GM10847 (cell line): ENCODE measurements around the gene CAPN13.

Experiments
- POLR2A ChIP-seq: IDR thresholded peaks from 2 replicates; pipeline ENCODE4 v1.6.1; 2011; ENCODE audit not compliant: insufficient read length; ENCODE audit errors: extremely low read depth

CAPN13 gene

DNA sequence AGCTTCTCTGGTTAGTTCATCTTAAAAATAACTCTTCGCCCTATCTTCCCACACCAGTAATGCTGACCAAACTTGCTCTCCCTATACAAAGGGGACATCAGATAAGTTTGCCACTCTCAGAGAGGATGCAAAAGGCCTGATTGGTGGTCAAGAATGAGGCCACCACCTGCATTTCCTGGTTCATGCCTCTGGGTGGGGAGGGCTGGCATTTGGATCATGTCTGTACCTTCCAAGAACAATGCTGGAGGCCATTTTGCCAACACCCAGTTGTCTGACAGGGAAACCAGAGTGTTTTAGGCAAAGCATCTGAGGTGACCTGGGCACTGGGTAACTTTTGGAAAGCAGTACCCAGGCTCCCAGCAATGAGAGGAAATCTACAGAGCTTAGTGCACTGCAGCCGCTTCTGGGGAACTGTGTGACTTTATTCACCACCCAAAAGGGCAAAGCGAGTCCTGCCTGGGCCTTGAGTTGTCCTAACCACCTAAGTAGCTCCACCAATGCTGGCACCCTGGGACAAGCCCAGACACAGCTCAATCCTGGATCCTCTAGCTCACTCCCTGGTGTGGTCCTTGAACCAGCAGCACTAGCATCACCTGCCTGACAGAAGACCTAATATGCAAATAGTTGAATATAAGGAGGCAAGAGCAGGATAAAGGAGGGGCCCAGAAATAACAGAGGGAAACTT lies 35.1 kb downstream of the CAPN13 start:
- no peak for TF ChIP-seq POLR2A

DNA sequence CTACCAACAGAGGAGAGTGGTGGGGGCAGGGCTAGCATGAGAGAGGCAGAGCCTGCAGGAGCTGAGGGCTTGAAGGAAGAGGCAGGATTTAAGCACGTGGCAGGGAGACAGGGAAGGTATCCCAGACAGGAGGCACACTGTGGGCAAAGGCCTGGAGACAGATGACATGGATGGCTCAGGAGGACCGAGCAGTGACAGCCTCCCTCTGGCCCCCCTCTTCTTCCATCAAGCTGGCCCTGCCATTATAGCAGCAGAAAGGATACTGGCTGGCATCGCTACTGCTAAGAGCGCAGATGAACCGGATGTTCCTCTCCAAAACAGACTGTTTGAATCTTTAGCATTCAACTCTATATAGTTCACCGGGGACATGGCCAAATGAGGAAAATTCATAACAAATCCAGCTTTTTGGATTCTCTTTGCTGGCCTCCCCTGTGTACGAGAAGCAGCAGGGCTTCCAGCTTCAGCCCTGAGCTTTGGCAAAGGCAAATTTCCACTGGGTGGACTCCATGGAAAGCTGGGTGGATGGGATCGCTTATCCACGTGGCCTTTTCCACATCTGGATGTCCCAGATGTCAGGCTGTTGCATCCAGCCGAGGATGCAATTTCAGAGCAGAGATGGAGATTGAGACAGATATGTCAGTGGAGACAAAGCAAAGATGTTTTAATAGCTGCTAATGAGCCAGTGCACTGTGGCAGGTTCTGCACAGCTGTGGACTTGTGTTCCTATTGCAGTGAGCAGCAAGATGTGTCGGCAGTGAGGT lies 36.2 kb downstream of the CAPN13 start:
- no peak for TF ChIP-seq POLR2A

DNA sequence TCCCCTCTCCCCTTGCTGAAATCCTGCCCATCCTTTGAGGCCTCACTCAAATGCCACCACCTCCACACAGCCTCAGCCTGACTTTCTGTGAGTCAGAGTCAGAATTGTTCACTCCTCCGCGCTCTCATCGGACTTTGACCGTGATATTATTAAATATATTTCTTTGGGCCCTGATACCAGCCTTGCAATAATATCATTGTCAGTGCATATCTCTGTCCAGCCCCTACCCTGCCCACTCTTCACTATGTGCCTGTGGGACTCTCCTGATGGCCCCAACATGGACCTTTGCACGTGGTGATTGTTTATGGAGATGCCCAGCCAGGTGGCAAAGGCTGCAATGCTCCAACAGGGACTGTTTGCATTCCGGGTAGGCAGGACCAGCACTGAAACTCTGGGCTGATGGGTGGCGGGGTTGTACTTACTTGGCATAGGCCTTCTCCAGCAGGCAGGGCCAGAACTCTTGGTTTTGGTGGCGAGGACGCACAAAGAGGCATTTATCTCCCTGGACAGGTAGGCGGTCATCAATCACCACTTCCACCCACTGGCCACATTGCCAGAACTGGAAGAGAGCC lies 37.3 kb downstream of the CAPN13 start:
- no peak for TF ChIP-seq POLR2A

DNA sequence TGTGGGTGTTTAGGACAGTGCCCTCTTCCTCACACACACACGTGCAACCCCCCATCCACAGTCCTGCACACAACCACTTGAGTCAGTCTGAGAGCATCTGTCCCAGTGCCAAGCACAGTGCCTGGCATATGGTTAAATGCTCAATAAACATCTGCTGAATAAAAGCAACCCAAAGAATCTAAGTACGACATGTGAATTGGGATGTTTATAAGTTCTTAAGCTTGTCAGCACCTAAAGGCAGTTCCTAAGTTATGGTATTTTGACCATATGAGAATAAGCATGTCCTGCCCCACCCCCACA lies 37.8 kb downstream of the CAPN13 start:
- TF ChIP-seq POLR2A = no peak

DNA sequence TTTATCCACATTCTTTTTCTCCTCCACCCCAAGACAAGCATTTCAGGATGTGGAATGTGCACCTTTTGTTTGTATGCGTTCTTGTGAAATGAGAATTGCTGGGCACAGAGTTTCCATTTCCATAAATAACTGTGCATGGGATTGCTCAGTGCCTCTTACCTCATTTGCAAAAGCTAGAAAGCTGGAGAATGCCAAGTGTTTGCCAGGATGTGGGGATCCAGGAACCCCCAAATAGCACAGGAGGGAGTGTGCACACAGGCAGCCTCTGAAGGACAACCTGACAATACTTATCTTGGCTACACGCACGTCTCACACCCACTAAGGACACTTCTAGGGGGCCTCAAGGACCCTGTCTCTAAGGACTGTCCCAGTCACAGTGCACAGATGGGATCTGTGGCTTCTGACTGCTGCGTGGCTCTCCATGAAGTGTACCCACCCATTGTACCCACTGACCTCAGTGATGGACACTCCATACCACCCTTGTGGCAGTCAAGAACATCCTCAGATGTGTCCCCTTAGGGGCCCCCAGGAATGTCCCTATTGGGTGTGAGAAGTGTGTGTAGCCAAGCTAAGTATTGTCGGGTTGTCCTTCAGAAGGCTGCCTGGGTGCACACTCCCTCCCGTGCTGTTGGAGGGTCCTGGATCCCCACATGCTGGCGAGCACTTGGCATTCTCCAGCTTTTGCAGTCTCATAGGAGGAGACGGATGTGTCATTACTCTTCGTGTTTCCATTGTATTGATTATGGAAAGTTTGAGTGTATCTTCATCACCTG lies 38.4 kb downstream of the CAPN13 start:
- TF ChIP-seq POLR2A = no peak

DNA sequence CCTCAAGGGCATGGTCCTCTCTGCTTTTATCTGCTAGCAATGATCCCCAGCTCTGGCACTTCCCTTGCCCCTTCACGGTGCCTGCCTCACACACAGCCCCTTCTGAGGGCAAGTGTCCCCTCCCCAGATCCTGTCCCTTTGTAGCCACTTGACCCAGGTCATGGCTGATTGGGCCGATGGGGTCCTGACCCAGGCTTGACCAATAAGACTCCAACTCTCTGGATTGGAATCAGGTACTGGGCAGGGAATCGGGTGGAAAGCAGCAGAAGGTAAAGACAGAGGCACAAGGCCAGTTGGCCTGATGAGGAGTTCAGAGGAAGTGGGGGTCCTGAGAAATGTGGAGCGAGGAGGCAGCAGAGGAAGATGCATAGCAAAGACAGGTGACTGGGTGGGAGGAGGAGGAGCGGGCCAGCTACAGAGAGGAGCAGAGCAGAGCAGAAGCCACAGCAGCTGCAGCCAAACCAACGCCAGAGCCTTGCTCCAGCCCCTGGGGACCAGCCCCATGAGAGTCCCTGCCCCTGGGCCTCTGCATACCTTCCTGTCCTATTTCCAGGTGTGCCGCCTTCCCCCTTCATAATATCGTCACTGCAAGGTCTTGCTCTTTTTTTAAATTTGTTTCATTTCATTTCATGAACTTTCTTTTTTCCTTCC lies 39.1 kb downstream of the CAPN13 start:
- TF ChIP-seq POLR2A = no peak

DNA sequence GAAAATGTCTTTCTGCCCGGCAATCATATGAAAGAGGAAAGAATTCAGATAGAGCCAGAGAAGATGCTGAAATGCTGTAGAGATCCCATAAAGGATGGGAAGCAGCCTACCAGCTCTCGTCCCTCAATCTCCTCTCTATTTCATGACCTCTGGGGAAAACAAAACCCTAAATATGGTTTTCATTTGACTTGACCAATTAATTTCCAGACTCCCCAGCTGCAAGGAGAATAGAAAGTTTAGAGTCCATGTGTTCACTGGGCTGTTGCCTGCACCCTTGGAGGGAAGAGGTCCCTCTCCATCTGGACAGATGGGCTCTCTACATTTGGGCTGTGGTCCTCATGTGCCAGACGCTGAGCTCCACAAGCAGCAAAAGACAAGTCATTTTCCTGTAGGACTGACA lies 40.6 kb downstream of the CAPN13 start:
- no peak for TF ChIP-seq POLR2A

DNA sequence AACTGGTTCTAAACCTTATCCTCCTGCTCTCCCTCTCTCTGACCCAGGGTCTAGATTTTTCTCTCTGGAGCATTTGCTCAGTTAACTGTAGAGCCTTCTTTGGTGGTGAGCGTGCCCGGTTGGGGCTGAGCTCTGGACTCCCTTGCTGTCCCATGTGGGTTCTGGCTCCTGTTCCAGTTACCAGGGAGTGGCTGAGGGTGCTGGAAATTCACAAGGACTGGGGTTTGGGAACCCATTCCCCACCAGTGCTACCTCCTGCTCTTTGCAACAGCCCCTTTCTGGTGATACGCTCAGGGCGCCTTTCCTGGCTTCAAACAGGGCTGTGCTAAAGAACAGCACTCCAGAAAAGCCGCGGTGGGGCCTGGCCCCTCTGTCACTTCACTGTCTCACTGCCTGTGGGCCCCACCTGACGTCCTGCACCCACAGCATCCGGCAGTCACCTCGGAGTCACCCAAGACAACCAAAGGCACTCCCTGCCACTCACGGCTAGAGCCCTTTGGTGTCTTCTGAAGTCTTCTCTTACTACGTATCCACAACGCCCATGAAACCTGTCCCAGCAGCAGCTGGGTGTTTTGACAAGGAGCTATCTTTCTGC lies 41.3 kb downstream of the CAPN13 start:
- no peak for TF ChIP-seq POLR2A

DNA sequence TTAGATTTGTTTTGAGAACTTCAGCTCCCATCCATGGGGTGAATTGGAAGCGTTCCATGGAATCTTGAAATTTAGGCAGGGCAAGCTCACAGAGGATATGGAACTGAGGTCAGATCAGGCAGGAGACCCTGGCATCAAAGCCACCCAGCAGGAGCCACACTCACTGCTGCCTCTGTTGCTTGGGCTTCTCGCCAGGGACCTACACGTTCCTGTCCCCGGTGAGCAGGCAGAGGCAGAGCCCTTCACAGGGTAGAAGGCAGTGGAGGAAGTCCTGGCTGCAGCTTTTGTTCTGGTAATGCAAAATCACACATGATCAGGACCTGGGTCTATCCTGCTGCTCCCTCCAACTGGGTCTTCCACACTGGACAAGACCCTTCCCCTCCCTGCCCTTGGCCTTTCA lies 42.1 kb downstream of the CAPN13 start:
- no peak for TF ChIP-seq POLR2A

DNA sequence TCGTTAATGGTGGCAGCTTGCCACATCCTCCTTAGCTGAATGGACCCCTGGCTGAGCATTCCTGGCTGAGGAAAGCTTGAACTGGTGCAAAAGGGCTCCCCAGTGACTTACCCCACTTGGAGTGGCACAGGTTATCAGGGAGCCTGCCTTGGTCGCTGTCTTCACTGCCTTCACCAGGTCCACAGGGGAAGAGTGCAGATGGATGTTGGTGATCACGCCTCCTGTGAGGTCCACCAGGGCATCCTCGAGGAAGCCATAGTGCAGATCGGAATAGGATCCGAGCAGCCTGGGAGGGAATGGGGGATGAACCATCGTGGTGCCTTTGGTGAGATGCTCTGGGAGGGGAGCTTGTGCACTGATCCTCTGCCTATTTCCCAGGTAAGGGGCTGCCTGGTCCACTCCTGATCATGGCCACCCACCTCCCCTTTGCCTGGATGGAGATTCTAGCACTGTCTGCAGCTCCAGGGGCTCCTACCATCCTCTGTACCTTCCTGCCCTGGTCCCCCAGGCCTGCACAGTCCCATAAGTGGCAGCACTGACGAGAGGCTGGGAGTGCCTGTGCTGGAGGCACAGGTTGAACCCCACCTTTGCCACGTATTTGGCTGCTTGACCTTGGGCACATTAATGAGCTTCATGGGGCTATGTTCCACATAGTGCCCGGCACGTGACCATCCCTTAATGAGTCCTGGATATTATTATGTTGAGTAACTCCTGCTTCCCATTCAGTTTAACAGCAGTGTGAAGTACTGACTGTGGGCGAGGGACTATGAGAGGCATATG lies 43.0 kb downstream of the CAPN13 start:
- no peak for TF ChIP-seq POLR2A

DNA sequence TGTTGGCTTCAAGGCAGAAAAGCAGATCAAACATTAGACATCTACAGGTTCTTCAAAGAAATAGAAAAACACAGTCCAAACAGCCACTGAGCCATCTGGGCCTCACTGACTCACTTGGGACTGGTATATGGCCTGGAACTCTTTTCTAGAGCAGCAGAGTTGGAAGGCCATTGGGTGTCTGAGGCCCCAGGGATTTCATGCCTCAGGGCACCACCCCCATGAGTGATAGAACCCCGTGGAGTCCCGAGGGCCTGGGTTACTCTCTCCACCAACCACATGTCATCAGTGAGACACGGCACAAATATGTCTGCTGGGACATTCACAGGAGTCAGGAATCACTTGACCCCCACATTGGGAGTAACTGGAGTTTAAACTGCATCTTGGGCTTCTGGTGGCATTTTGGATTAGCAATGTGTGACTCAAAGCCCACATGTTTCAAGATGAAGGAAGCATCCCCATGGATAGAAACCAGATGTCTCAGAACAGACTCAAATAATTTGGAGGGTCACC lies 44.0 kb downstream of the CAPN13 start:
- no peak for TF ChIP-seq POLR2A

DNA sequence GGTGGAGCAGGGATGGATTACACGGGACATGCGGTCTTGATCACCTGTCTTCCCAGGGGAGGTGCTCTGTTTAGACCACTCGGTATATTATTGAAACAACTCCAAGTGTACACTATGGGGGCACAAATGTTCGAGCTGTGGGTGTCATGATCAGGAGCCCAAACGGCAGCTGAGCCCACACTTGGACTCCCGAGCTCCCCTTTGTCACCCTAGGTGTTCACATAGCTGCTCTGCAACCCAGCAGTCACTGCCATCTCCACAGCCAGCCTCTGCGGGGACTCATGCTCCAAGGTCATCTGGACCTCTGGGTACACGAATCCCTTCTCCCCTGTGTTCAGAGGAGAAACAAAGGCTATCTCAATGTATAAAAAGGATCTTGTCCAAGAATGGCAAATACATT lies 46.0 kb downstream of the CAPN13 start:
- no peak for TF ChIP-seq POLR2A

DNA sequence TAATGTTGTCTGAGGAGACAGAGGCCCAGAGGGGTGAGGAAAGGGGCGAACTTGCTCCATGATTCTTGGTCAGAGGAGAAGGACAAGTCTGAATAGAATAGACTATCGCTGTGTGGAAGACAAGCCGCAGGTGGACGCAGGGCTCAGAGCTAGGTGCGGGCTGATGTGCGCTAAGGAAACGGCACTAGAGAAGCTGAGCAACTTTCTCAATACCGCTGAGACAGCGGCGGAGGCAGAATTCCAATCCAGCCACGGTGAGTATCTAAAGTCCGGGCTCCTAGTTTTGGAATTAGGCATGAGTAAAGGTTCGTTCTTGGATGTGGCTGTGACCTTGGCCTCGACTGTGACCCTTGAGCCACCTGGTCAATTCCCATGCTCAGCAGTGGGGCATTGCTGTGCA lies 47.8 kb downstream of the CAPN13 start:
- no peak for TF ChIP-seq POLR2A

DNA sequence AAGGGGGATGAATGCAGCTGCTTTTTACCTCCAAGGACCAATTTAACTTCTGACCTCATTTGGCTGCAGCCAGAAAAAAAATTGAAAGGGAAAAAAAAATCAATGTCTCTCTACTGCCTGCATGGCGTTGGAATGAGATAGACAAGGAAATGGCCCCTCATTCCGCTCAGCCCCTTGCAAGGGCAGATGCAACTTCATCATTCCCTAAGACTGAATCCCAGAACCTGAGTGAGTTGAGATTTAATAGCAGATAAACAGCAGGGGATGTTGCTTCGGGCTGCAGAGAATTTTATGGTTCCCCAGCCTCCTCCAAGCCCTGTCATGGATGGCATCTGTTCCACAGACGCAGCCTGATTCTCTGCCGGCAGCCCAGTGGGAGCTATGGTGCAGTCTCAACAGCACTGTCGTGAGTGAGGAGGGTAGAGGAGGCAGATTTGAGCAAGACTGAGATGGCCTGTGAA lies 49.0 kb downstream of the CAPN13 start:
- no peak for TF ChIP-seq POLR2A

DNA sequence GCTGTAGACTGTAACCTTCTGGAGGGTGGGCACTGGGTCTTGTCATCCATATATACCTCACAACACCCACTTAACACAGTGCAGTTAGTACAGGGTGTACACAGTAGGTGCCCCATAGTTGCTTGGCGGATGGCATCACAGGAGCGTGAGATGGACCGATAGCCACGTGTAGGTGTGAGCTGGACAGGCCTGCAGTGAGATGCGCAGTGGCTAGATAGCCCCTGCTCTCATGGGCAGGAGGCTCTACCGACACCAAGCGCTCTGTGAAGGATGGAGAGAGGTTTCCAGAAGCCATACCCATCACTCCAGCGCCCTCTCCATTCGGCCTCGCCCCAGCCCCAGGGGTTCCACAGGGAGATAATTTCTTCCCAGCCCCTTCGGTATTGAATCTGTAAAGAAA lies 49.5 kb downstream of the CAPN13 start:
- no peak for TF ChIP-seq POLR2A

DNA sequence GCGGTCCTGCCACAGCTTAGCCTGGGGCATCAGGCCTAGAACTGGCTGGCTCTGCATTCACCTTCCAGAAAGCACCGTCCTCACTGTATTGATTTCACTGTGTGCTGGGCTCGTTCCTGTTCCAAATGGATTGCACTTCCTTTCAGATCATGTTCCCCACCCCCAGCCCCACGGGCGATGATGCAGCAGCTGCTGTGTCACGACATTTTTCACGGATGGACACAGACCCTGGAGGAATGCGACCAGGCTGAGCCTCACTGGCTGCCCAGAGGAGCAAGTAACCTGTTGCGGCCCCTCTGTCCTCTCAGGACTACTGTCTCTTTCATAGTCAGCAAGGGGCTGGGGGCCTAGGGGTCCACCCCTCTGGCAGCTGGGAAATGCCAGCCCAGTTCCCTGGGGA lies 50.3 kb downstream of the CAPN13 start:
- TF ChIP-seq POLR2A = no peak
